Coronary artery (tissue), 2 donors: Measurements from ENCODE around the gene SLC35F3.

Experiments
- DNase-seq: peaks from one replicate; pipeline ENCODE4 v3.0.0-alpha.2; 2017; ENCODE audit warnings: low spot score
- H3K27ac ChIP-seq, 2 donors: fragments of 200-600 bp; sonication (generic); one replicate each; pipeline ENCODE4 v1.5.1; 2016 to 2019
- H3K4me3 ChIP-seq: fragments of 200-600 bp; sonication (generic); 2 replicates; pipeline ENCODE4 v1.5.1; 2016; ENCODE audit warnings: mild to moderate bottlenecking, moderate library complexity
- CTCF ChIP-seq: fragments of 200-600 bp; sonication (generic); IDR thresholded peaks from one replicate; pipeline ENCODE4 v1.5.1; 2019; ENCODE audit warnings: antibody characterized with exemption

The SLC35F3 gene

GRCh38 chr1:234315588-234315987, 411.1 kb downstream of the SLC35F3 start:
- H3K4me3 ChIP-seq, result no peak overlapping the region
- no peak for DNase-seq
- no peak for TF ChIP-seq CTCF
- H3K27ac ChIP-seq, result peak overlapping the region in 1 of 2 donors; percentile 6

GRCh38 chr1:234316486-234316885, 412.0 kb downstream of the SLC35F3 start:
- Histone ChIP-seq H3K27ac (no peak overlapping the region), H3K4me3 (no peak overlapping the region)

GRCh38 chr1:234316937-234317336, 412.5 kb downstream of the SLC35F3 start:
- no peak overlapping the region for H3K4me3 ChIP-seq
- no peak for DNase-seq
- H3K27ac ChIP-seq, result no peak overlapping the region
- no peak for TF ChIP-seq CTCF

More at GRCh38 chr1:234316486-234316885, 412.0 kb downstream of the SLC35F3 start:
- TF ChIP-seq CTCF, result no peak
- DNase-seq, result no peak

GRCh38 chr1:234320069-234320468, 415.6 kb downstream of the SLC35F3 start:
- Histone ChIP-seq H3K27ac (no peak overlapping the region), H3K4me3 (no peak overlapping the region)
- no peak for DNase-seq
- no peak for TF ChIP-seq CTCF

GRCh38 chr1:234320549-234320948, 416.1 kb downstream of the SLC35F3 start:
- no peak for DNase-seq

GRCh38 chr1:234321231-234321630, 416.8 kb downstream of the SLC35F3 start:
- H3K4me3 ChIP-seq, result no peak overlapping the region
- no peak overlapping the region for H3K27ac ChIP-seq
- no peak for TF ChIP-seq CTCF
- DNase-seq, result no peak

More at GRCh38 chr1:234320549-234320948, 416.1 kb downstream of the SLC35F3 start:
- Histone ChIP-seq H3K27ac (no peak overlapping the region), H3K4me3 (no peak overlapping the region)
- no peak for TF ChIP-seq CTCF

GRCh38 chr1:234322097-234322496, 417.6 kb downstream of the SLC35F3 start:
- H3K27ac ChIP-seq, result no peak overlapping the region
- no peak for DNase-seq
- no peak overlapping the region for H3K4me3 ChIP-seq
- no peak for TF ChIP-seq CTCF
